HG03432 (cell line): ENCODE data around the gene D2HGDH.
A peak's percentile ranks its signal among the peaks of the same experiment; 100 is the strongest.
"Not testable (repeated sequence)": the region's sequence is repeated elsewhere in the genome, so short reads cannot be mapped to it uniquely, and the experiment has no call there.

Experiments
- ATAC-seq: cut with Tn5 transposase; IDR thresholded peaks from one replicate; pipeline ENCODE4 v1.9.1; 2021; ENCODE audit warnings: mild to moderate bottlenecking, moderate library complexity; ENCODE audit not compliant: unreplicated experiment

The D2HGDH gene

DNA sequence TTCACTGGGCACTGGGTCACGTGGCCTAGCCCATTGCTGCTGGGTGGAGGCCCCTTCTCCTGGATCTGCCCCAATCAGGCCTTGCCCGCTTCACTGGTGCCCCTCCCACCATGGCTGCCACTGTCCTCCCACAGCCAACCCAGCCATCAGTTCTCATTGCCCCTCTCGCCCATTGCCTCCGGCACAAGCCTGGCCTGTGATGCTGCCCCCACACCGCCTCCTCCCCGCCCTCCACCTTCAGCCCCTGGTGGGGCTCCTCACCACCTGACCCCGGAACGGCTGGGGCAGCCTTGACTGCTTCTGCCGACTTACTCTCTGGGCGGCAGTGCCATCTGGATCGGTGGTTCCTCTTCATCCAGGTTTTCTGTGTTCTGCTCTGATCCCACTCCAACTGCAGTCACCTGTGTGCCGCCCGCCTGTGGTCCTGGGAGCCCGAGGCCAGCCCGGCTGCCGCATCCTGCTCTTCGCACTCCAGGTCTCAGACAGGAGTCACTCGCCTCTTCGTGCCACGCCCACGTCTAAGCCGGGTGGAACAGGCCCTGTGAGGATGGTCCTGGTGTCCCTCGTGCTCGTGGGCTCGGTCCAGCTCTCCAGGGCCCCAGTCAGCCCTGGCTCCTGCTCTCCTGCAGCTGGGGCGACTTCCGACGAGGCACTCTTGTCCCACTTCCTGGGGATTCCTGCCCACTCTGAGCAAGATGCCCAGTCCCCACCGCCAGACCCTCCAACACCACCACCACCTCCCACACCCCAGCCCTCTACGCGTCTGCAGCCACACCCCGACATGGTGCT lies 14.2 kb downstream of the D2HGDH start:
- ATAC-seq, result no peak

DNA sequence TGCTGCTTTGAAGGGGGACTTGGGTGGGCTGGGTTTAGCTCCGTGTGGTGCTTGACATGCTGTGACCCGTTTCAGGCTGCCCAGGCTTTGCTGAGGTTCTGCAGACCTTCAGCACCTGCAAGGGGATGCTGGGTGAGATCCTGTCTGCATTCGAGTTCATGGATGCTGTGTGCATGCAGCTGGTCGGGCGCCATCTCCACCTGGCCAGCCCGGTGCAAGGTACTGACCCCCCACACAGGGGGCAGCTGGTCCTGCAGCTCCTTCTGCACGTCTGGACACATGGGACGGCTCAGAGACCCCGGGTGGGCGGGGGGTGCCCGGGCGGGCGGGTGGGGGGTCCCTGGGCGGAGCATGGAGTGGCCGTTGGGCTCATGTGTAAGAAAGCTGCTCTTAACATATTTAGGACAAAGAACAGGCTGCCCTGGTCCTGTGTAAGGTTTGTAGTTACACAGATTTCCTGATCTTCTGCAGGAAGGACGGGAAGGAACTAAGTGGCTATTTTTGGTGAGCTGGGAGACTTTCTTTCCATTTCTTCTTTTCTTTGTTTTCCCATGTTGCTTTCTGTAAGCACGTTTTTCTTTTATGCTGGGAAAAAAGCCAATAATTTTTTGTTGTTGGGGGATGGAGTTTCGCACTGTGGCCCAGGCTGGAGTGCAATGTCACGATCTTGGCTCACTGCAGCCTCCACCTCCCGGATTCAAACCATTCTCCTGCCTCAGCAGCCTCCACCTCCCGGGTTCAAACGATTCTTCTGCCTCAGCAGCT lies 15.8 kb downstream of the D2HGDH start:
- no peak for ATAC-seq

GRCh38 chr2:241751152-241751551 lies 16.7 kb downstream of the D2HGDH start:
- ATAC-seq, result no peak

DNA sequence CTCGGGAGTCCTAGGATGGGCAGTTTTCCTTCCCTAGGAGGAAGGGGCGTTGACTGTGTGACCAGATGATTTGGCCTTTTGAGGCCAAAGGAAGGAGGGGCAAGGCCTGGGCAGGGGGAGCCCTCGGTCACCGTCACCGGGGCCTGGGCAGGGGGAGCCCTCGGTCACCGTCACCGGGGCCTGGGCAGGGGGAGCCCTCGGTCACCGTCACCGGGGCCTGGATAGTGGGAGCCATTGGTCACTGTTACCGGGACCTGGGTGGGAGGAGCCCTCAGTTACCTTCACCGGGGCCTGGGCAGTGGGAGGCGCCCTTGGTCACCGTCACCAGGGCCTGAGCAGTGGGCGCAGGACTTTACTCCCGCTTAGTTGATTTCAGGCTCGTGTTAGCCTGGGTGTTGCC lies 17.3 kb downstream of the D2HGDH start:
- no peak for ATAC-seq

GRCh38 chr2:241752253-241752652 lies 17.8 kb downstream of the D2HGDH start:
- ATAC-seq, result no peak

DNA sequence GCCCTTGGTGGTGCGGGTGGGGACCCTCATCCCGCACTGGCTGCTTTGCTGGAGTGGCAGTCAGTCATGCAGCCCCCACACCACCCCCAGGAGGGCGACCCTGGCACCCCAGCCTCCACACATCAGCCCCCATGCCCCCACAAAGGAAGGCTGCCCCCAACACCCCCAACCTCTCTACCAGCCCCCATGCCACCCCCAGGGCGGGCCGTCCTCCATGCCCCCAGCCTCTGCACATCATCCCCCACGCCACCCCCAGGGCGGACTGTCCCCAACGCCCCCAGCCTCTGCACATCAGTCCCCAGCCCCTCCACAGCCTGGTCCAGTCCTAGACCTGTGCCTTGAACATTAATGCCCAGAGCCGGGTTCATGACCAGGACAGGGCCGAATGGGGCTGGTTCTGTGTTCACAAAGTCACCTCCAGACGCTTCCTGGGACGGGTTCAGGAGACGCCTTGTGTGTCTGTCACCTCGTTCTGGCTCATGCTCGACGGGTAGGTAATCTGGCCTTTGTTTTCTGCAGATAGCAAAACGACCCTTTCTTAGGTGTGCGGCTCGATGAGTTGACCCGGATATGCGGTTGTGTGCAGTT lies 18.4 kb downstream of the D2HGDH start:
- no peak for ATAC-seq

- ATAC-seq, result no peak
Observed at GRCh38 chr2:241753493-241753892, 19.1 kb downstream of the D2HGDH start.

DNA sequence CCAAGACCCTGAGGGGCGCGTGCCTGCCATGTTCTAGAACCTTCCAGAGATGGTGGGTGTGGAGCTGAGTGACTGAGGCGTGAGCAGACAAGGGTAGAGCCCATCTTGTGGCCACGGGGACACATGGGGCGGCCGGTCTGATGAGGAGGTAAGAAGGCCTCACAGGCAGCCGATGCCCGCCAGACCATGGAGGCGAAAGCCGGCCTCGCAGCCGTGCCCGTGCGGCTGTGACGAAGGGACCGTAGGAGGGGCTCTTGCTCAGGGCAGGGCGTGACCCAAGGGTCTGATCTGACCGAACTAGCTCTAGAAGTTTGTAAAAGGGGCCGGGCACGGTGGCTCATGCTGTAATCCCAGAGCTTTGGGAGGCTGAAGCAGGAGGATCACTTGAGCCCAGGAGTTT lies 19.6 kb downstream of the D2HGDH start:
- ATAC-seq, result no peak

DNA sequence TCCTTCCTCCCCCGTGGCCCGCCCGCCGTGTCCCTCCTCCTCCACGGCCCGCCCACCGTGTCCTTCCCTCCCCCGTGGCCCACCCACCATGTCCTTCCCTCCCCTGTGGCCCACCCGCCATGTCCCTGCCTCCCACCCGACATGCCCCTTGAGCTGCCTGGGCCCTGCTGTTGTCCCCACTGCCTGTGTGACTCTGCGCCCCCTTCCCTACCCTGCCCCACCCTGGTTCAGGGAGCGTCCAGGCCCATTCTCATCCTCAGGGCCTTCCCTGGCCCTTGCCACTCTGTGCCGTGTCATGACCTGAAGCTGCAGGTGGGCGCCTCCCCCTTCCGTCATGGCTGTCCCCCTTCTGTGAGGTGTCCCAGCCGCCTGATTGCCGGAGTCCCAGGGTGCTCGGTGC lies 20.7 kb downstream of the D2HGDH start:
- no peak for ATAC-seq

DNA sequence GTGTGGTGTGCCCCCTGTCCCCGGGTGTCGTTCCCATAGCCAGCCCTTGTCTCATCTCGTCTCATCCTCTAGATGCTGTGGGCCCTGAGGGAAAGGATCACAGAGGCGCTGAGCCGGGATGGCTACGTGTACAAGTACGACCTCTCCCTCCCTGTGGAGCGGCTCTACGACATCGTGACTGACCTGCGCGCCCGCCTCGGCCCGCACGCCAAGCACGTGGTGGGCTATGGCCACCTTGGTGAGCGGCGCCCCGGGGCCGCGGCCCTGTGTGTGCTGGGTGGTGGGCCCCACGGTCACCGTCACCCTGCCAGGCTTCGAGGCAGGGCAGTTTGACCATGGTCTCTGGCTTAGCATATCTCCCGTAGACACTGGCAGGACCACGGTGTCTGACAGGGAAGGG lies 21.3 kb downstream of the D2HGDH start:
- no peak for ATAC-seq

DNA sequence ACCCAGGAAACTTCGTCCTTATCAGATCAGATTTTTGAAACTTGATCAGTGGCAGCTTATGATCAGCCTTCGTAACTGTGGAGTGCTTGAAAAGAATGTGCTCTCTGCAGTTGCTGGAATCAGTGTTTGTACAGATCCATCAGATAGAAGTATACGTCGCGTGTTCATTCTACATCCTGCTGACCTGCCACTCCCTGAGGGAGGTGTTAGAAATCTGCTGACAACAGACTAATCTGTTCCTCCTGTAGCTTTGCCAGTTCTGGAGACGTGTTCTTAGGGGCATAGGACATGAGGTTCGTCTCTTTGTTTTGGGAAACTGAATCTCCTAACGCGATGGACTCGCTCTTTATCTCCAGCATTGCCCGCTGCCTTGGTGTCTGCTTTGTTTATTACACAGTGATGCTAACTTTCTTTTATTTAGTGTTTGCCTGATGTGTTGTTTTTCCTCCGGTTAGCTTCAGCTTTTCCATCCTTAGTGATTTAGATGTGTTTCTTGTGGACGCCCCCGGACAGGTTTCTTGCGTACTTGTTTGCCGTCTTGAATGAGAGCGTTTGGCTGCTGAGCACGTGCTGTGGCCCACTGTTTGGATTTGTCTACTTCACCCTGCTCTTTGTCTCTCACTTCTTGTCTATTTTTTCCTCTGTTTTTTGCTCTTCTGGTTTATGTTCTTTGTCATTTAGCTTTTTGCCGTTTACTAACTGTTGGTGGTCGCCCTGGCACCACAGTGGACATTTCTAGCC lies 24.8 kb downstream of the D2HGDH start:
- no peak for ATAC-seq

- not testable (repeated sequence) for ATAC-seq
Observed at GRCh38 chr2:241759893-241760292, 25.5 kb downstream of the D2HGDH start.

DNA sequence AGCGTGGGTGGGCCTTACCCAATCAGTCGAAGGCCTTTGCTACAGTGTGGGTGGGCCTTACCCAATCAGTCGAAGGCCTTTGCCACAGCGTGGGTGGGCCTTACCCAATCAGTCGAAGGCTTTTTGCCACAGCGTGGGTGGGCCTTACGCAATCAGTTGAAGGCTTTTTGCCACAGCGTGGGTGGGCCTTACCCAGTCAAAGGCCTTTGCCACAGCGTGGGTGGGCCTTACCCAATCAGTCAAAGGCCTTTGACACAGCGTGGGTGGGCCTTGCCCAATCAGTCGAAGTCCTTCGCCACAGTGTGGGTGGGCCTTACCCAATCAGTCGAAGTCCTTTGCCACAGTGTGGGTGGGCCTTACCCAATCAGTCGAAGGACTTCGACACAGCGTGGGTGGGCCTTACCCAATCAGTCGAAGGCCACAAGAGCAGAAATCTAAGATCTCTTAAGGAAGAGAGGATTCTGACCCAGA lies 25.9 kb downstream of the D2HGDH start:
- ATAC-seq, result no peak

- no peak for ATAC-seq
Observed at GRCh38 chr2:241762321-241762932, 28.0 kb downstream of the D2HGDH start.

DNA sequence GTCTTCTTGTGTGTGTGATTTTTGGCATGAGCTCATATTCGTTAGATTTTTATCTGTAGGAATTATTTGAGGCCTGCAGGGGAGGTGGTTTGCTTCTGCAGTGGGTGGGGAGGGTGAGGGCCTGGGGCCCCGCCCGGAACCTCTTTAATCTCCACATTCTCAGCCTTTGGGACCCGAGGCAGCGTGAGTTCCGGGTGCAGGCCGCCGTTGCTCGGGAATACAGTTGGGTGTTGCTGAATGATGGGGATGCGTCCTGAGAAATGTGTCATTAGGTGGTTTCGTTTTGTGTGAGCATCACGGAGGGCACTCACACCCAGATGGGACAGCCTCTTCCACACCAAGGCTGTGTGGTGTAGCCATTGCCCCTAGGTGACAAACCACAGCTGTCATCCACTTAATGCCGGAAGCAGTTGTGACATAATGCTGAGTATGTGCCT lies 28.5 kb downstream of the D2HGDH start:
- peak; percentile 52 for ATAC-seq

DNA sequence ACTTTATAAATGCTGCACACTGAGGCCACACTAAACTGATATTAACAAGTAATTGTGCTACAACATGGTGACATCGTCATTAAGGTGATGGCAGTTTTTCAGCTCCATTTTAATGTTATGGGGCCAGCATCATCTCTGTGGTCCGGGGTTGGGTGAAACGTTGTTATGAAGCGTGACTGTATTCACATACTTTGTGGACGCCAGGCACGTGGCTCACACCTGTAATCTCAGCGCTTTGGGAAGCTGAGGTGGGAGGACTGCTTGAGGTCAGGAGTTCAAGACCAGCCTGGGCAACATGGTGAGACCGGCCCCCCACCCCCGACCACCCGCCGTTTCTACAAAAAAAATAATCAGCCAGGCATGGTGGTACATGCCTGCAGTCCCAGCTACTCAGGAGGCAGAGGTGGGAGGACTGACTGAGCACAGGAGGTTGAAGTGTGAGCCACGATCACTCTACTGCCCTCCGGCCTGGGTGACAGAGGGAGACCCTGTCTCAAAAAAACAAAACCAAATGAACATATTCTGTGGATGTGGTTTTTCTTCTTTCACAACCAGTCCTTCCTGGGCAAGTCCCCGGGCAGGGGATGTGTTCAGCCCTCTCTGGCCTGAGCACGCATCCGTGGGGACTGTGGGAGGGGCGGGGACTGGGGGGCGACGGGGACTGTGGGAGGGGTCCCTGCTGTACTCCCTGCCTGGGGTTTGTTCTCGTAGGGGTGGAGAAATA lies 29.3 kb downstream of the D2HGDH start:
- no peak for ATAC-seq

- no peak for ATAC-seq
Observed at GRCh38 chr2:241764275-241765241, 30.1 kb downstream of the D2HGDH start.

DNA sequence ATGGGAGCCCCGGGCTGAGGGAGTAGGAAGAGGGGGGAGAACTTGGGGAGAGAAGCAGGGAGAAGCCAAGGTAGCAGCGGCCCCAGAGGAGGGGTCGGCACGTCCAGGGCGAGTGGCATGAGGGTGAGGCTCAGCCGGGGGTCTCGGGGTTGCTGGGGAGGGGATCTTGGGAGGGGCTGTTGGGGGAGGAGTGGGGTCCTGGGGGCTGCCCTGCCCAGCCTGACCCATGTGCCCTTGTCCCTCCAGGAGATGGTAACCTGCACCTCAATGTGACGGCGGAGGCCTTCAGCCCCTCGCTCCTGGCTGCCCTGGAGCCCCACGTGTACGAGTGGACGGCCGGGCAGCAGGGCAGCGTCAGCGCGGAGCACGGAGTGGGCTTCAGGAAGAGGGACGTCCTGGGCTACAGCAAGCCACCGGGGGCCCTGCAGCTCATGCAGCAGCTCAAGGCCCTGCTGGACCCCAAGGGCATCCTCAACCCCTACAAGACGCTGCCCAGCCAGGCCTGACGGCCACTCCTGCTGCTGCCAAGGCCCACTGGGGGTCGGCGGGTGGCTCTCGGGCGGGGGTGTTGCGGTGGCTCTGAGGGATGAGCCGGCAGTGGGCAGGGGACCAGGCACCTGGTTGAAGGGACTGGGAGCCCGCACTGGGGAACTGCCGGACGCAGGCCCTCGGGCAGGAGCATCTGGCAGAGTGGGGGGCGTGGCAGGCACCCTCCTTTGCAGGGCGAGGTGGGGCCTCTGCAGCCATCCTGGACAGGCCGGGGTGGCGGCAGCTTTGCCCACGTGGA lies 33.2 kb downstream of the D2HGDH start:
- no peak for ATAC-seq
